H1 (cell line): ENCODE results near the gene SIMC1.

ENCODE experiments used
- EP300 ChIP-seq, 2 experiments: IDR thresholded peaks; 1 replicate in 1 of 2; 2 replicates in 1 of 2; pipeline ENCODE4 v1.6.1; 2011 to 2012; ENCODE audit warnings: low read depth in 2 of 2, low read length in 2 of 2, mild to moderate bottlenecking in 2 of 2, borderline replicate concordance in 1 of 2, inconsistent platforms in 1 of 2, moderate library complexity in 1 of 2
- POLR2A ChIP-seq, 2 experiments: IDR thresholded peaks; 1 replicate in 1 of 2; 2 replicates in 1 of 2; pipeline ENCODE4 v1.6.1; 2011; ENCODE audit warnings: low read depth in 2 of 2, low read length in 2 of 2, mild to moderate bottlenecking in 2 of 2; ENCODE audit errors: control extremely low read depth in 1 of 2
- SUZ12 ChIP-seq: fragments of 200-600 bp; sonication (generic); IDR thresholded peaks from 2 replicates; pipeline ENCODE4 v1.6.1; 2012; ENCODE audit warnings: mild to moderate bottlenecking, inconsistent platforms, low read length, moderate library complexity, mixed read lengths
- TF ChIP-seq, protein P1 (sequence below), 3 experiments: IDR thresholded peaks; 1 replicate in 2 of 3; 2 replicates in 1 of 3; pipeline versions ENCODE4 v1.5.1 to v1.6.1; 2011; ENCODE audit warnings: low read length in 3 of 3, mild to moderate bottlenecking in 3 of 3, inconsistent platforms in 2 of 3, low read depth in 1 of 3, moderate library complexity in 1 of 3; ENCODE audit not compliant: insufficient read depth in 1 of 3; ENCODE audit errors: control extremely low read depth in 1 of 3

DNA sequence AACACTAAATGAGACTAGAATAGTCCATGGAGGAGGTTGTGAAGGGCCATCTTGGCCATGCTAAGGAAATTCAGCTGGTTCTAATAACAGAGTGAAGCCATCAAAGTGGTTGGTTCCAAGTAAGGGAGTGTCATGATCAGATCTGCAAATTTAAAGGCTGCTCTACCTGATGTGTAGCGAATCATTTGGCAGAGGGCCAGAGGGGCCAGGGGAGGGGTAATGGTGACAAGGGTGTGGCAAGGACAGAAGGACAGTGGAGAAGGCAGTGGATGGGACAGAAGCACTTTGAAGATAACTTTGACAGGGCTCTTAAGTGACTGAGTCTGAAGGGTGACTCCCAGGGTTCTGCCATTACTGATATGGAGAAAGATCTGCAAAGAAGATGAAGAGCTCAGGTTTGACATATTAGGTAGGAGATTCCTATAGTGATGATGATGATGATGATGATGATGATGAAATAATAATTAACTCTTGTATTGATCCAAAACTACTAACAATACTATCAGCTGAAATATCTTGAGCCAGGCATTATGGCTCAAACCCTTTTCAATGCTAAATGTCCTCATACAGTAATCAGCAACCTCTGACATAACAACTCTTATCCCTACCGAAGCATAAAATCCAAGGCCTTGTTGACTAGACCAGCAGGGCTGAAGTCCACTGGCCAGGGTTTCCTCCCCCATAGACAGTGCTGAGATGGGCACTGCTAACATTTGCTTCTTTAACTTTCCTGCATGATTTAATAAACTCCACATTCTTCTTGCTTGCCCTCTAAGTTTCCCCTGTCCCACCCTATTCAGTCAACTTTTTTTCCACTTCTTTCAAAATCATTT, 103.3 kb downstream of the SIMC1 start:
- TF ChIP-seq, protein P1, sequence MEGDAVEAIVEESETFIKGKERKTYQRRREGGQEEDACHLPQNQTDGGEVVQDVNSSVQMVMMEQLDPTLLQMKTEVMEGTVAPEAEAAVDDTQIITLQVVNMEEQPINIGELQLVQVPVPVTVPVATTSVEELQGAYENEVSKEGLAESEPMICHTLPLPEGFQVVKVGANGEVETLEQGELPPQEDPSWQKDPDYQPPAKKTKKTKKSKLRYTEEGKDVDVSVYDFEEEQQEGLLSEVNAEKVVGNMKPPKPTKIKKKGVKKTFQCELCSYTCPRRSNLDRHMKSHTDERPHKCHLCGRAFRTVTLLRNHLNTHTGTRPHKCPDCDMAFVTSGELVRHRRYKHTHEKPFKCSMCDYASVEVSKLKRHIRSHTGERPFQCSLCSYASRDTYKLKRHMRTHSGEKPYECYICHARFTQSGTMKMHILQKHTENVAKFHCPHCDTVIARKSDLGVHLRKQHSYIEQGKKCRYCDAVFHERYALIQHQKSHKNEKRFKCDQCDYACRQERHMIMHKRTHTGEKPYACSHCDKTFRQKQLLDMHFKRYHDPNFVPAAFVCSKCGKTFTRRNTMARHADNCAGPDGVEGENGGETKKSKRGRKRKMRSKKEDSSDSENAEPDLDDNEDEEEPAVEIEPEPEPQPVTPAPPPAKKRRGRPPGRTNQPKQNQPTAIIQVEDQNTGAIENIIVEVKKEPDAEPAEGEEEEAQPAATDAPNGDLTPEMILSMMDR (IDR thresholded peaks at IDR 0.05; ENCODE audit: control extremely low read depth in 1 of 3, insufficient read depth in 1 of 3, low read depth in 1 of 3, low read length in 3 of 3), result no peak
- no peak for TF ChIP-seq SUZ12
- no peak for TF ChIP-seq EP300 (IDR thresholded peaks at IDR 0.05; ENCODE audit: borderline replicate concordance in 1 of 2, low read depth in 2 of 2, low read length in 2 of 2)
- no peak for TF ChIP-seq POLR2A (IDR thresholded peaks at IDR 0.05; ENCODE audit: control extremely low read depth in 1 of 2, low read depth in 2 of 2, low read length in 2 of 2)
